ENCODE results near the gene ENKUR. TPM values are rescaled to one million over a fixed set of nuclear protein-coding genes. Genes with fewer than 3 reads are reported as not detected.

Gene ENKUR
- total and polyA plus RNA-seq, 2 experiments from 2014 or later: 0.44 TPM; not detected in 1

DNA sequence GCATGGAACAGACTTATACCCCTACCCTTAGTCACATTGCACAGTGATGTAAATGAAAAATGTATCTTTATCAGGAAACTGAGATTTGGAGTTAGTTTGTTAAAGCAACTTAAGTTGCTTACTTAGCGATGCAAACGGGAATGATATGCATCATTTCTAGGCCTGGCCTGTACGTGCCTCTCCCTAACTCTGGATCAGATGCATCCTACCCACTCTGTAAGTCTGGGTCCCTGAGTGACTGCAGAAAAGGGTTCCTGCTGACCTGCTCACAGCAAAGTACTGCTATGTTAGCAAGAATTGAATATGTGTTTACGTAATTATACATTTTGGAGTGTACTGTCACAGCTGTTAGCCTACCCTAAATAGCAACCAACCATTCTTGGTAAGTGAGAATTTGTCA, 32.8 kb downstream of the ENKUR start:
- Histone ChIP-seq H4K20me1 (replicated peaks; ENCODE audit: insufficient read depth) (no peaks in the 10 kb centered on the region), H3K9me2 (ENCODE audit: insufficient read depth) (peaks cover 8% of the 10 kb centered on the region; the same call in 1 of the 2 replicates), H3F3A (replicated peaks; ENCODE audit: low read depth) (no peaks in the 10 kb centered on the region), H3K27ac (ENCODE audit: low read depth) (no peak overlapping the region), H2AFZ (no peak overlapping the region), H3K27me3 (ENCODE audit: insufficient read depth) (no peaks in the 10 kb centered on the region), H3K36me3 (ENCODE audit: insufficient read depth) (no peaks in the 10 kb centered on the region), H3K4me2 (no peak overlapping the region), H3K4me3 (no peak overlapping the region), H3K4me1 (ENCODE audit: insufficient read depth) (no peaks in the 10 kb centered on the region), H3K79me2 (replicated peaks; ENCODE audit: insufficient read depth) (no peaks in the 10 kb centered on the region)
- Mint-ChIP-seq H3K4me1 (peaks cover 3% of the 10 kb centered on the region; the same call in 2 of the 3 replicates), H3K27me3 (ENCODE audit: insufficient read depth, low read depth, poor library complexity) (peaks cover 2% of the 10 kb centered on the region), H3K9me3 (no peaks in the 10 kb centered on the region; the same call in 2 of the 3 replicates), H3K36me3 (ENCODE audit: low read depth) (no peaks in the 10 kb centered on the region), H3K27ac (no peak overlapping the region), H3K4me3 (no peak overlapping the region)
- TF ChIP-seq EZH2 (IDR thresholded peaks at IDR 0.05; ENCODE audit: low read depth, unreplicated experiment) (no peak), JUNB (IDR thresholded peaks at IDR 0.05; ENCODE audit: unreplicated experiment) (no peak), ZNF331 (CRISPR knock-in tag; IDR thresholded peaks at IDR 0.05; ENCODE audit: low read depth) (no peak), EZH2phosphoT487 (IDR thresholded peaks at IDR 0.05; ENCODE audit: unreplicated experiment) (no peak)
- TF ChIP-seq, protein P1, sequence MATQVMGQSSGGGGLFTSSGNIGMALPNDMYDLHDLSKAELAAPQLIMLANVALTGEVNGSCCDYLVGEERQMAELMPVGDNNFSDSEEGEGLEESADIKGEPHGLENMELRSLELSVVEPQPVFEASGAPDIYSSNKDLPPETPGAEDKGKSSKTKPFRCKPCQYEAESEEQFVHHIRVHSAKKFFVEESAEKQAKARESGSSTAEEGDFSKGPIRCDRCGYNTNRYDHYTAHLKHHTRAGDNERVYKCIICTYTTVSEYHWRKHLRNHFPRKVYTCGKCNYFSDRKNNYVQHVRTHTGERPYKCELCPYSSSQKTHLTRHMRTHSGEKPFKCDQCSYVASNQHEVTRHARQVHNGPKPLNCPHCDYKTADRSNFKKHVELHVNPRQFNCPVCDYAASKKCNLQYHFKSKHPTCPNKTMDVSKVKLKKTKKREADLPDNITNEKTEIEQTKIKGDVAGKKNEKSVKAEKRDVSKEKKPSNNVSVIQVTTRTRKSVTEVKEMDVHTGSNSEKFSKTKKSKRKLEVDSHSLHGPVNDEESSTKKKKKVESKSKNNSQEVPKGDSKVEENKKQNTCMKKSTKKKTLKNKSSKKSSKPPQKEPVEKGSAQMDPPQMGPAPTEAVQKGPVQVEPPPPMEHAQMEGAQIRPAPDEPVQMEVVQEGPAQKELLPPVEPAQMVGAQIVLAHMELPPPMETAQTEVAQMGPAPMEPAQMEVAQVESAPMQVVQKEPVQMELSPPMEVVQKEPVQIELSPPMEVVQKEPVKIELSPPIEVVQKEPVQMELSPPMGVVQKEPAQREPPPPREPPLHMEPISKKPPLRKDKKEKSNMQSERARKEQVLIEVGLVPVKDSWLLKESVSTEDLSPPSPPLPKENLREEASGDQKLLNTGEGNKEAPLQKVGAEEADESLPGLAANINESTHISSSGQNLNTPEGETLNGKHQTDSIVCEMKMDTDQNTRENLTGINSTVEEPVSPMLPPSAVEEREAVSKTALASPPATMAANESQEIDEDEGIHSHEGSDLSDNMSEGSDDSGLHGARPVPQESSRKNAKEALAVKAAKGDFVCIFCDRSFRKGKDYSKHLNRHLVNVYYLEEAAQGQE (IDR thresholded peaks at IDR 0.05; ENCODE audit: unreplicated experiment): no peak
- DNase-seq (ENCODE audit: low spot score): no peak
- no peak for ATAC-seq

GRCh38 chr10:24982319-24983112, 33.4 kb downstream of the ENKUR start:
- no peaks in the 10 kb centered on the region for H3K79me2 ChIP-seq (replicated peaks; ENCODE audit: insufficient read depth)
- peaks cover 2% of the 10 kb centered on the region for H3K27me3 Mint-ChIP-seq (ENCODE audit: insufficient read depth, low read depth, poor library complexity)
- no peak for TF ChIP-seq JUNB (IDR thresholded peaks at IDR 0.05; ENCODE audit: unreplicated experiment)
- no peak for TF ChIP-seq ZNF462 (CRISPR knock-in tag; IDR thresholded peaks at IDR 0.05)
- TF ChIP-seq, protein P2, sequence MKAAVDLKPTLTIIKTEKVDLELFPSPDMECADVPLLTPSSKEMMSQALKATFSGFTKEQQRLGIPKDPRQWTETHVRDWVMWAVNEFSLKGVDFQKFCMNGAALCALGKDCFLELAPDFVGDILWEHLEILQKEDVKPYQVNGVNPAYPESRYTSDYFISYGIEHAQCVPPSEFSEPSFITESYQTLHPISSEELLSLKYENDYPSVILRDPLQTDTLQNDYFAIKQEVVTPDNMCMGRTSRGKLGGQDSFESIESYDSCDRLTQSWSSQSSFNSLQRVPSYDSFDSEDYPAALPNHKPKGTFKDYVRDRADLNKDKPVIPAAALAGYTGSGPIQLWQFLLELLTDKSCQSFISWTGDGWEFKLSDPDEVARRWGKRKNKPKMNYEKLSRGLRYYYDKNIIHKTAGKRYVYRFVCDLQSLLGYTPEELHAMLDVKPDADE (IDR thresholded peaks at IDR 0.05): no peak
- TF ChIP-seq EZH2phosphoT487 (IDR thresholded peaks at IDR 0.05; ENCODE audit: unreplicated experiment): no peak
- TF ChIP-seq STAT1 (IDR thresholded peaks at IDR 0.05; ENCODE audit: unreplicated experiment): no peak
- TF ChIP-seq ZNF331 (CRISPR knock-in tag; IDR thresholded peaks at IDR 0.05; ENCODE audit: low read depth): no peak
- no peak for TF ChIP-seq ZNF114 (CRISPR knock-in tag; IDR thresholded peaks at IDR 0.05)
- TF ChIP-seq EZH2 (IDR thresholded peaks at IDR 0.05; ENCODE audit: low read depth, unreplicated experiment): no peak

More at GRCh38 chr10:24982319-24983112, 33.4 kb downstream of the ENKUR start:
- no peaks in the 10 kb centered on the region for H3K4me1 ChIP-seq (ENCODE audit: insufficient read depth)
- no peak for ATAC-seq
- no peaks in the 10 kb centered on the region for H4K20me1 ChIP-seq (replicated peaks; ENCODE audit: insufficient read depth)
- no peaks in the 10 kb centered on the region; the same call in 2 of the 3 replicates for H3K9me3 Mint-ChIP-seq
- no peaks in the 10 kb centered on the region for H3K36me3 Mint-ChIP-seq (ENCODE audit: low read depth)
- H3K4me1 Mint-ChIP-seq: peaks cover 3% of the 10 kb centered on the region; the same call in 2 of the 3 replicates
- H3K36me3 ChIP-seq (ENCODE audit: insufficient read depth): no peaks in the 10 kb centered on the region
- H3K27ac Mint-ChIP-seq: no peak overlapping the region
- peaks cover 8% of the 10 kb centered on the region; the same call in 1 of the 2 replicates for H3K9me2 ChIP-seq (ENCODE audit: insufficient read depth)
- H3K27me3 ChIP-seq (ENCODE audit: insufficient read depth): no peaks in the 10 kb centered on the region
- no peak for DNase-seq (ENCODE audit: low spot score)
- no peak overlapping the region for H3K27ac ChIP-seq (ENCODE audit: low read depth)
- H3K4me2 ChIP-seq: no peak overlapping the region
- no peak overlapping the region for H2AFZ ChIP-seq
- no peak overlapping the region for H3K4me3 ChIP-seq
- no peak overlapping the region for H3K4me3 Mint-ChIP-seq
- no peaks in the 10 kb centered on the region for H3F3A ChIP-seq (replicated peaks; ENCODE audit: low read depth)

Measured in GM23338 (cell line).